ENCODE measurements around the gene DGKE.

DNA sequence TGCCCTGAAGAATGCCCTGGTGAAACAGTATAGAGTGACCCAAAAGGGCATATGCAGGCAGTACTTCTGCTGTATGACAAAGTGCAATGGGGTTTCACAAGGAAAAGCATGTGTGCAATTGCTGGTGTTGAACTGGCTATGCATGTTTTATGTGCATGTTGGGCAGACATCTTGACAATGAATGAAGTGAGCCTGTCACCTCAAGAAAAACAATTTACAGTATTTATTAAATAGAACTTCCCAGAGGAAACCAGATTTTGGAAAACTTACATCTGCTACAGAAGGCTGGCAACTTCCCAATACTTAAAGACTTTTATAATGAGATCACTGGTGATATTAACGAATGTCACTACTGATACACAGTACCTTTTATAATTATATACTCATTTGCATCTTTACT is 30.9 kb upstream of the DGKE start:
- TF ChIP-seq, protein P1, sequence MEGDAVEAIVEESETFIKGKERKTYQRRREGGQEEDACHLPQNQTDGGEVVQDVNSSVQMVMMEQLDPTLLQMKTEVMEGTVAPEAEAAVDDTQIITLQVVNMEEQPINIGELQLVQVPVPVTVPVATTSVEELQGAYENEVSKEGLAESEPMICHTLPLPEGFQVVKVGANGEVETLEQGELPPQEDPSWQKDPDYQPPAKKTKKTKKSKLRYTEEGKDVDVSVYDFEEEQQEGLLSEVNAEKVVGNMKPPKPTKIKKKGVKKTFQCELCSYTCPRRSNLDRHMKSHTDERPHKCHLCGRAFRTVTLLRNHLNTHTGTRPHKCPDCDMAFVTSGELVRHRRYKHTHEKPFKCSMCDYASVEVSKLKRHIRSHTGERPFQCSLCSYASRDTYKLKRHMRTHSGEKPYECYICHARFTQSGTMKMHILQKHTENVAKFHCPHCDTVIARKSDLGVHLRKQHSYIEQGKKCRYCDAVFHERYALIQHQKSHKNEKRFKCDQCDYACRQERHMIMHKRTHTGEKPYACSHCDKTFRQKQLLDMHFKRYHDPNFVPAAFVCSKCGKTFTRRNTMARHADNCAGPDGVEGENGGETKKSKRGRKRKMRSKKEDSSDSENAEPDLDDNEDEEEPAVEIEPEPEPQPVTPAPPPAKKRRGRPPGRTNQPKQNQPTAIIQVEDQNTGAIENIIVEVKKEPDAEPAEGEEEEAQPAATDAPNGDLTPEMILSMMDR (conservative IDR thresholded peaks at IDR 0.05 in 1 of 2, IDR thresholded peaks at IDR 0.05 in 1 of 2; ENCODE audit: extremely low read depth in 1 of 2, insufficient read depth in 1 of 2, low read depth in 1 of 2, low read length in 2 of 2): no peak
- no peak for TF ChIP-seq EZH2 (IDR thresholded peaks at IDR 0.05; ENCODE audit: borderline replicate concordance, low read length)

All from mammary epithelial cell (primary cell).